ENCODE data around the gene TRIM32.

- TF ChIP-seq, protein P1, sequence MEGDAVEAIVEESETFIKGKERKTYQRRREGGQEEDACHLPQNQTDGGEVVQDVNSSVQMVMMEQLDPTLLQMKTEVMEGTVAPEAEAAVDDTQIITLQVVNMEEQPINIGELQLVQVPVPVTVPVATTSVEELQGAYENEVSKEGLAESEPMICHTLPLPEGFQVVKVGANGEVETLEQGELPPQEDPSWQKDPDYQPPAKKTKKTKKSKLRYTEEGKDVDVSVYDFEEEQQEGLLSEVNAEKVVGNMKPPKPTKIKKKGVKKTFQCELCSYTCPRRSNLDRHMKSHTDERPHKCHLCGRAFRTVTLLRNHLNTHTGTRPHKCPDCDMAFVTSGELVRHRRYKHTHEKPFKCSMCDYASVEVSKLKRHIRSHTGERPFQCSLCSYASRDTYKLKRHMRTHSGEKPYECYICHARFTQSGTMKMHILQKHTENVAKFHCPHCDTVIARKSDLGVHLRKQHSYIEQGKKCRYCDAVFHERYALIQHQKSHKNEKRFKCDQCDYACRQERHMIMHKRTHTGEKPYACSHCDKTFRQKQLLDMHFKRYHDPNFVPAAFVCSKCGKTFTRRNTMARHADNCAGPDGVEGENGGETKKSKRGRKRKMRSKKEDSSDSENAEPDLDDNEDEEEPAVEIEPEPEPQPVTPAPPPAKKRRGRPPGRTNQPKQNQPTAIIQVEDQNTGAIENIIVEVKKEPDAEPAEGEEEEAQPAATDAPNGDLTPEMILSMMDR (tag by site-specific recombination; IDR thresholded peaks at IDR 0.05) = no peak
- TF ChIP-seq ZNF558 (tag by site-specific recombination; IDR thresholded peaks at IDR 0.05) (no peak), ZNF239 (tag by site-specific recombination; IDR thresholded peaks at IDR 0.05) (no peak), ZNF211 (tag by site-specific recombination; IDR thresholded peaks at IDR 0.05; ENCODE audit: low read depth) (no peak), RBAK (tag by site-specific recombination; IDR thresholded peaks at IDR 0.05) (no peak), ZNF48 (tag by site-specific recombination; IDR thresholded peaks at IDR 0.05) (no peak), BCL11A (tag by site-specific recombination; IDR thresholded peaks at IDR 0.05; ENCODE audit: low read depth) (no peak), ZNF830 (tag by site-specific recombination; IDR thresholded peaks at IDR 0.05; ENCODE audit: low read depth) (no peak), REPIN1 (tag by site-specific recombination; IDR thresholded peaks at IDR 0.05; ENCODE audit: low read depth) (no peak)
- TF ChIP-seq, protein P2, sequence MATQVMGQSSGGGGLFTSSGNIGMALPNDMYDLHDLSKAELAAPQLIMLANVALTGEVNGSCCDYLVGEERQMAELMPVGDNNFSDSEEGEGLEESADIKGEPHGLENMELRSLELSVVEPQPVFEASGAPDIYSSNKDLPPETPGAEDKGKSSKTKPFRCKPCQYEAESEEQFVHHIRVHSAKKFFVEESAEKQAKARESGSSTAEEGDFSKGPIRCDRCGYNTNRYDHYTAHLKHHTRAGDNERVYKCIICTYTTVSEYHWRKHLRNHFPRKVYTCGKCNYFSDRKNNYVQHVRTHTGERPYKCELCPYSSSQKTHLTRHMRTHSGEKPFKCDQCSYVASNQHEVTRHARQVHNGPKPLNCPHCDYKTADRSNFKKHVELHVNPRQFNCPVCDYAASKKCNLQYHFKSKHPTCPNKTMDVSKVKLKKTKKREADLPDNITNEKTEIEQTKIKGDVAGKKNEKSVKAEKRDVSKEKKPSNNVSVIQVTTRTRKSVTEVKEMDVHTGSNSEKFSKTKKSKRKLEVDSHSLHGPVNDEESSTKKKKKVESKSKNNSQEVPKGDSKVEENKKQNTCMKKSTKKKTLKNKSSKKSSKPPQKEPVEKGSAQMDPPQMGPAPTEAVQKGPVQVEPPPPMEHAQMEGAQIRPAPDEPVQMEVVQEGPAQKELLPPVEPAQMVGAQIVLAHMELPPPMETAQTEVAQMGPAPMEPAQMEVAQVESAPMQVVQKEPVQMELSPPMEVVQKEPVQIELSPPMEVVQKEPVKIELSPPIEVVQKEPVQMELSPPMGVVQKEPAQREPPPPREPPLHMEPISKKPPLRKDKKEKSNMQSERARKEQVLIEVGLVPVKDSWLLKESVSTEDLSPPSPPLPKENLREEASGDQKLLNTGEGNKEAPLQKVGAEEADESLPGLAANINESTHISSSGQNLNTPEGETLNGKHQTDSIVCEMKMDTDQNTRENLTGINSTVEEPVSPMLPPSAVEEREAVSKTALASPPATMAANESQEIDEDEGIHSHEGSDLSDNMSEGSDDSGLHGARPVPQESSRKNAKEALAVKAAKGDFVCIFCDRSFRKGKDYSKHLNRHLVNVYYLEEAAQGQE (tag by site-specific recombination; IDR thresholded peaks at IDR 0.05) = no peak
Measured at GRCh38 chr9:116750510-116750909, 63.4 kb downstream of the TRIM32 start.

Measured in HEK293 (cell line).